IPS-20b (cell line): ENCODE measurements around the gene CLDN9.

Experiments used
- H3K27ac ChIP-seq: one replicate; pipeline ENCODE4 v1.5.1; 2013; ENCODE audit warnings: low read length
- H3K27me3 ChIP-seq: 2 replicates; pipeline ENCODE4 v1.6.1; 2013; ENCODE audit warnings: mild to moderate bottlenecking, low read length, inconsistent platforms; ENCODE audit not compliant: insufficient read depth
- H3K36me3 ChIP-seq: 2 replicates; pipeline ENCODE4 v1.6.1; 2013; ENCODE audit warnings: low read depth, mild to moderate bottlenecking, inconsistent platforms, low read length, moderate library complexity; ENCODE audit not compliant: insufficient read depth
- H3K4me1 ChIP-seq: 2 replicates; pipeline ENCODE4 v1.6.1; 2013; ENCODE audit warnings: mild to moderate bottlenecking, control low read depth, inconsistent platforms, low read length, moderate library complexity; ENCODE audit not compliant: insufficient read depth
- H3K4me3 ChIP-seq: 2 replicates; pipeline ENCODE4 v1.5.1; 2013; ENCODE audit warnings: mild to moderate bottlenecking, low read length, inconsistent platforms
- H3K9ac ChIP-seq: 2 replicates; pipeline ENCODE4 v1.6.1; 2013; ENCODE audit warnings: low read depth, mild to moderate bottlenecking, inconsistent platforms, low read length, moderate library complexity
- H3K9me3 ChIP-seq: 2 replicates; pipeline ENCODE4 v1.6.1; 2013; ENCODE audit warnings: mild to moderate bottlenecking, low read depth, low read length, inconsistent platforms; ENCODE audit not compliant: insufficient read depth

CLDN9 gene

GRCh38 chr16:2976201-2976600 is 36.5 kb upstream of the CLDN9 start:
- Histone ChIP-seq H3K4me1 (peaks cover 3% of the 10 kb centered on the region; the same call in 1 of the 2 replicates), H3K9ac (no peak overlapping the region), H3K27me3 (no peaks in the 10 kb centered on the region), H3K9me3 (no peaks in the 10 kb centered on the region), H3K36me3 (peaks cover 65% of the 10 kb centered on the region), H3K27ac (no peak overlapping the region), H3K4me3 (no peak overlapping the region)

- Histone ChIP-seq H3K4me3 (no peak overlapping the region), H3K27ac (no peak overlapping the region), H3K4me1 (peaks cover 7% of the 10 kb centered on the region; the same call in 1 of the 2 replicates), H3K9me3 (no peaks in the 10 kb centered on the region), H3K36me3 (peaks cover 65% of the 10 kb centered on the region), H3K27me3 (no peaks in the 10 kb centered on the region), H3K9ac (no peak overlapping the region)
Measured at GRCh38 chr16:2976673-2977072, 36.0 kb upstream of the CLDN9 start.

- H3K4me1 ChIP-seq = peaks cover 11% of the 10 kb centered on the region
- H3K36me3 ChIP-seq = peaks cover 58% of the 10 kb centered on the region
- H3K27ac ChIP-seq = no peak overlapping the region
- H3K9ac ChIP-seq = no peak overlapping the region
- H3K9me3 ChIP-seq = no peaks in the 10 kb centered on the region
- H3K27me3 ChIP-seq = no peaks in the 10 kb centered on the region
- H3K4me3 ChIP-seq = no peak overlapping the region
Measured at GRCh38 chr16:2977440-2977839, 35.3 kb upstream of the CLDN9 start.

- Histone ChIP-seq H3K9ac (peak overlapping the region; percentile 93; the same call in 1 of the 2 replicates), H3K4me3 (peak overlapping the region; percentile 81), H3K9me3 (no peaks in the 10 kb centered on the region), H3K27ac (no peak overlapping the region), H3K27me3 (no peaks in the 10 kb centered on the region), H3K4me1 (peaks cover 12% of the 10 kb centered on the region), H3K36me3 (peaks cover 35% of the 10 kb centered on the region)
Measured at GRCh38 chr16:2979669-2980226, 33.0 kb upstream of the CLDN9 start.

- Histone ChIP-seq H3K9me3 (no peaks in the 10 kb centered on the region), H3K9ac (peak within 1 kb of the TSS; percentile 93), H3K4me3 (peak within 1 kb of the TSS; percentile 81), H3K27me3 (no peaks in the 10 kb centered on the region), H3K27ac (peak within 1 kb of the TSS; percentile 89), H3K36me3 (peaks cover 28% of the 10 kb centered on the region), H3K4me1 (peaks cover 12% of the 10 kb centered on the region)
Measured at GRCh38 chr16:2980227-2981176, 32.2 kb upstream of the CLDN9 start, which contains the start of gene PKMYT1. TSS of gene PKMYT1 (minus strand) at chr16:2980446. CDS start at chr16:2979657, 789 bp downstream.

GRCh38 chr16:2981177-2981898 is 31.4 kb upstream of the CLDN9 start:
- Histone ChIP-seq H3K9ac (peak overlapping the region; percentile 93), H3K36me3 (peaks cover 19% of the 10 kb centered on the region), H3K9me3 (no peaks in the 10 kb centered on the region), H3K27me3 (no peaks in the 10 kb centered on the region), H3K4me3 (peak overlapping the region; percentile 81), H3K27ac (peak overlapping the region; percentile 89), H3K4me1 (peaks cover 12% of the 10 kb centered on the region)

GRCh38 chr16:2981899-2982250 is 30.8 kb upstream of the CLDN9 start:
- Histone ChIP-seq H3K4me3 (peak overlapping the region; percentile 81), H3K27ac (peak overlapping the region; percentile 89), H3K27me3 (no peaks in the 10 kb centered on the region), H3K9me3 (no peaks in the 10 kb centered on the region), H3K36me3 (peaks cover 14% of the 10 kb centered on the region), H3K9ac (peak overlapping the region; percentile 93; the same call in 1 of the 2 replicates), H3K4me1 (peaks cover 12% of the 10 kb centered on the region)

- Histone ChIP-seq H3K27ac (no peak overlapping the region), H3K36me3 (peaks cover 9% of the 10 kb centered on the region), H3K9me3 (no peaks in the 10 kb centered on the region), H3K27me3 (no peaks in the 10 kb centered on the region), H3K9ac (no peak overlapping the region; the same call in 1 of the 2 replicates), H3K4me3 (no peak overlapping the region), H3K4me1 (peaks cover 12% of the 10 kb centered on the region)
Measured at GRCh38 chr16:2982402-2982801, 30.3 kb upstream of the CLDN9 start.

GRCh38 chr16:2983706-2984136 is 29.0 kb upstream of the CLDN9 start:
- H3K4me1 ChIP-seq = peaks cover 12% of the 10 kb centered on the region
- H3K27ac ChIP-seq = no peak overlapping the region
- no peak overlapping the region for H3K9ac ChIP-seq
- no peaks in the 10 kb centered on the region for H3K9me3 ChIP-seq
- H3K36me3 ChIP-seq = no peaks in the 10 kb centered on the region
- H3K27me3 ChIP-seq = no peaks in the 10 kb centered on the region
- no peak overlapping the region for H3K4me3 ChIP-seq

GRCh38 chr16:2985462-2985861 is 27.3 kb upstream of the CLDN9 start:
- Histone ChIP-seq H3K27ac (no peak overlapping the region), H3K9me3 (no peaks in the 10 kb centered on the region), H3K27me3 (no peaks in the 10 kb centered on the region; the same call in 1 of the 2 replicates), H3K9ac (no peak overlapping the region), H3K4me1 (peaks cover 16% of the 10 kb centered on the region), H3K36me3 (no peaks in the 10 kb centered on the region), H3K4me3 (no peak overlapping the region)

GRCh38 chr16:2985893-2986355 is 26.8 kb upstream of the CLDN9 start:
- Histone ChIP-seq H3K4me3 (no peak overlapping the region), H3K9ac (no peak overlapping the region), H3K9me3 (no peaks in the 10 kb centered on the region), H3K27me3 (no peaks in the 10 kb centered on the region; the same call in 1 of the 2 replicates), H3K27ac (no peak overlapping the region), H3K4me1 (peaks cover 15% of the 10 kb centered on the region), H3K36me3 (no peaks in the 10 kb centered on the region)
